ENCODE results near the gene C1RL.

DNA sequence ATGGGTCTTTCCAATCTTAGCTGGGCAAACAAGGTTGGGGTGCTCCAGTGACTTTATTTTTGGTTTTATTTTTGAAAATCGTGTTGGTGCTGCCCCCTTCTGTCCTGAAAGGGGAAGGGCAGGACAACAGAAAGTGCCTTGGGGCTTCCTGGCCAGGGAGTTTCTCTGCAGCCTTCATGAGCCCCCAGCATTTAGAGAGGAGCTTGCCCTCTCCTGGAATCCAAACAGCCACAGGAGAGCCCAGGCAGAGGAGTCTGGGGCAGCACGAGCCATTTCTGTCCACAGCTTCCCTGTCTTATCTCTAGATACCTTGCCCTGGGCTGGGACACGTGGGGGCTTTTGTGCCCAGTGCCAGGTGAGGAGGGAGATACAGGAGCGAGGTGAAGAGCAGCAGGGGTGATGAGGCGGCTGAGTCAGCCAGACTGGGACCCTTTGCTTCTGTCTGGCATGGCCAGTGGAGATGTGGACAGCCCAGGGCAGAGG lies 4.4 kb upstream of the C1RL start:
- TF ChIP-seq, protein P1, sequence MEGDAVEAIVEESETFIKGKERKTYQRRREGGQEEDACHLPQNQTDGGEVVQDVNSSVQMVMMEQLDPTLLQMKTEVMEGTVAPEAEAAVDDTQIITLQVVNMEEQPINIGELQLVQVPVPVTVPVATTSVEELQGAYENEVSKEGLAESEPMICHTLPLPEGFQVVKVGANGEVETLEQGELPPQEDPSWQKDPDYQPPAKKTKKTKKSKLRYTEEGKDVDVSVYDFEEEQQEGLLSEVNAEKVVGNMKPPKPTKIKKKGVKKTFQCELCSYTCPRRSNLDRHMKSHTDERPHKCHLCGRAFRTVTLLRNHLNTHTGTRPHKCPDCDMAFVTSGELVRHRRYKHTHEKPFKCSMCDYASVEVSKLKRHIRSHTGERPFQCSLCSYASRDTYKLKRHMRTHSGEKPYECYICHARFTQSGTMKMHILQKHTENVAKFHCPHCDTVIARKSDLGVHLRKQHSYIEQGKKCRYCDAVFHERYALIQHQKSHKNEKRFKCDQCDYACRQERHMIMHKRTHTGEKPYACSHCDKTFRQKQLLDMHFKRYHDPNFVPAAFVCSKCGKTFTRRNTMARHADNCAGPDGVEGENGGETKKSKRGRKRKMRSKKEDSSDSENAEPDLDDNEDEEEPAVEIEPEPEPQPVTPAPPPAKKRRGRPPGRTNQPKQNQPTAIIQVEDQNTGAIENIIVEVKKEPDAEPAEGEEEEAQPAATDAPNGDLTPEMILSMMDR (IDR thresholded peaks at IDR 0.05; ENCODE audit: insufficient read depth, low read depth, low read length): peak; percentile 80
- TF ChIP-seq EZH2 (IDR thresholded peaks at IDR 0.05; ENCODE audit: insufficient read depth, low read length): no peak

All from astrocyte (in vitro differentiated cells and primary cell).